Measurements from ENCODE around the gene TAF1D.
A peak's percentile ranks its signal among the peaks of the same experiment; 100 is the strongest.

DNA sequence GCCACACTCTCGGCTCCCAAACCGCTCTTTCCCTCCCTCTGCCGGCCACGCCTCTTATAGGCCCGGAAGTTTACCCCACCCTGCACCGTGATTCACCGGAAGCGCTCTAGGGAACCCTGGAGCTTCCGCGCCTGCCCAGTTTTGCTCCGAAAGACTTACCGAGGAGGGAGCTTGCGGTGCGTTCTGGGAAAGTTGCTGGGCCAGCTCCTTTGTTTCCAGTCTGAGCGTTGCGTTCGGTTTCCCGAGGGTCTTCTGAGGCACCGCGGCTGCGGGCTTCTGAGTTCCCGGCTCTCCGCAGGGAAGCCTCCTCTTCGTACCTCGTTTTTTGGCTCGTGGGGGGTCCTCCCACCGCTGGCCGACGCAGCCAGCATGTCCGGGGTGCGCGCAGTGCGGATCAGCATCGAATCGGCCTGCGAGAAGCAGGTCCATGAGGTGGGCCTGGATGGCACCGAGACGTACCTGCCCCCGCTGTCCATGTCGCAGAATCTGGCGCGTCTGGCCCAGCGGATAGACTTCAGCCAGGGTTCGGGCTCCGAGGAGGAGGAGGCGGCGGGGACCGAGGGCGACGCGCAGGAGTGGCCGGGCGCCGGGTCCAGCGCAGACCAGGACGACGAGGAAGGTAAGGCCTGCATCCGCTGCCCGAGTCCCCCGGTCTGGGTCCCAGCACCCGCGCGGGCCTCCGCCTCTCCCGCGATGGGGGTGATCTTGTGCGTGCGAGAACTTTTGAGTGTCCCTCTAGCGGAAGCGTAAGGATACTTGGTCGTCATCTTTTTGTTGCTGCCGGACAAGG is 43.0 kb upstream of the TAF1D start, which contains the start of gene MED17:
- TF ChIP-seq, protein P1, sequence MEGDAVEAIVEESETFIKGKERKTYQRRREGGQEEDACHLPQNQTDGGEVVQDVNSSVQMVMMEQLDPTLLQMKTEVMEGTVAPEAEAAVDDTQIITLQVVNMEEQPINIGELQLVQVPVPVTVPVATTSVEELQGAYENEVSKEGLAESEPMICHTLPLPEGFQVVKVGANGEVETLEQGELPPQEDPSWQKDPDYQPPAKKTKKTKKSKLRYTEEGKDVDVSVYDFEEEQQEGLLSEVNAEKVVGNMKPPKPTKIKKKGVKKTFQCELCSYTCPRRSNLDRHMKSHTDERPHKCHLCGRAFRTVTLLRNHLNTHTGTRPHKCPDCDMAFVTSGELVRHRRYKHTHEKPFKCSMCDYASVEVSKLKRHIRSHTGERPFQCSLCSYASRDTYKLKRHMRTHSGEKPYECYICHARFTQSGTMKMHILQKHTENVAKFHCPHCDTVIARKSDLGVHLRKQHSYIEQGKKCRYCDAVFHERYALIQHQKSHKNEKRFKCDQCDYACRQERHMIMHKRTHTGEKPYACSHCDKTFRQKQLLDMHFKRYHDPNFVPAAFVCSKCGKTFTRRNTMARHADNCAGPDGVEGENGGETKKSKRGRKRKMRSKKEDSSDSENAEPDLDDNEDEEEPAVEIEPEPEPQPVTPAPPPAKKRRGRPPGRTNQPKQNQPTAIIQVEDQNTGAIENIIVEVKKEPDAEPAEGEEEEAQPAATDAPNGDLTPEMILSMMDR (IDR thresholded peaks at IDR 0.05), result peak in 4 of 7 experiments; percentile 31 to 61 (median 50)
- TF ChIP-seq EP300 (IDR thresholded peaks at IDR 0.05), result no peak
